Measurements from ENCODE around the gene SCN9A. TPM values are rescaled to one million over a fixed set of nuclear protein-coding genes. Genes with fewer than 3 reads are reported as not detected.

Gene SCN9A
- total RNA-seq, 1 experiment from 2014 or later = 0.21 TPM

- in situ Hi-C loops (cut with HindIII; ENCODE audit: low pct_unique_long_range_greater_than_20kb, low sequenced_read_pairs) = no loop called here
These were observed 77.8 kb downstream of the SCN9A start for GRCh38 chr2:166297951-166298350.

DNA sequence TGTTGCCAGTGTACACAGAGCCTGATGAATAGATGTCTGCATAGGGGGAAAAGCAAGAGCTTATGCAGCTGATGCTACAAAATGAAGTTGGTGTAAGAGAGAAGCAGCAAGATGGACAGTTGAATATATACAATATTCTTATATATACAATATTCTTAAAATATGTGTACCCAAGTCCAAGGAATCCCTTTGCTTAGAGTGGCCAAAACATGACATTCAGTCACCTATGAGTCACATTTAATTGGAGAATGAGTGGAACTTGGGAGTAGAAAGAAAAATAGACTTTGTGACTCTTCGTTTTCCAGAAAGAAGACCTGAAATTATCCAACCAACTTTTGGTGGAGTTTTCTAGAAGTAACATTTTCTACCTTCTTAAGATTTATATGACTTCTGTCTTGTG, 81.8 kb downstream of the SCN9A start:
- in situ Hi-C loops (cut with HindIII; ENCODE audit: low pct_unique_long_range_greater_than_20kb, low sequenced_read_pairs) = no loop called here
- DNase-seq (ENCODE audit: low read depth, low spot score) = no peak

More at GRCh38 chr2:166297951-166298350, 77.8 kb downstream of the SCN9A start:
- DNase-seq (ENCODE audit: low read depth, low spot score) = no peak

DNA sequence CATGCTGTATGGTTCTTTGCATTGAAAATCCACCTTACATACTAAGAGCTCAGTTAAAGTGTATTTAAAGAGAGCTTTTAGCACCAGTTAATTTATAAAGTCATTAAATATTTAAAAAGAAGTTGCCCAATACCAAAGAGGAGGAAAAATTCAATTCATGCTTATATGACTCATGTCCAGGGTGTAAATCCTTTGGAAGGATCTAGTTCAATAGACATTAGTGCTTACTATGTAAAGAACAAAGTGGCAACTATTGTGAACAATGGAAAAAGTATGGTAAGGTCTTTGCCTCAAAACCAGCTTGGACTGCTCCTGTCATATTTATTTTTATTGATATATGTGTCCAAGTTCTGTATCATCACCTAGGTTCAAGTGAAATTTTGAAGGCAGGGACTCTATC, 90.5 kb downstream of the SCN9A start:
- in situ Hi-C loops (cut with HindIII; ENCODE audit: low pct_unique_long_range_greater_than_20kb, low sequenced_read_pairs) = no loop called here

DNA sequence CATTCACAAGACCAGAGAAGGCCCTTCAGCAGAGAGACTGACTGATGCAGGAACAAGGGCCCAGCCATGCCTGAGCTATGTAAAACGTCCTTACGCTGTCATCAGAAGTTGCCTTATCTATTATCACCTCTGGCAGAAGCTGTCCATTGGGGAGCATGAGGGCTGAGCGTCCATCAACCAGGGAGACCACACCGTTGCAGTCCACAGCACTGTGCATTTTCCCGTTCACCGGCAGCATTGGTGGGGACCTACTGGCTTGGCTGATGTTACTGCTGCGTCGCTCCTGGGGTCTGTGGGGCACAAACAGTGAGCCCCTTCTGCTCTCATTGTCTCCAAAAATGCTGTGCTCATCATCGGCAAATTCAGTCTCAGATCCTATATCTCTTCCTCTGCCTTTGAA, 91.4 kb downstream of the SCN9A start:
- in situ Hi-C loops (cut with HindIII; ENCODE audit: low pct_unique_long_range_greater_than_20kb, low sequenced_read_pairs) = no loop called here
- no peak for DNase-seq (ENCODE audit: low read depth, low spot score)

More for the DNA sequence above, 90.5 kb downstream of the SCN9A start:
- DNase-seq (ENCODE audit: low read depth, low spot score) = no peak

GRCh38 chr2:166282154-166282553, 93.6 kb downstream of the SCN9A start:
- in situ Hi-C loops (cut with HindIII; ENCODE audit: low pct_unique_long_range_greater_than_20kb, low sequenced_read_pairs) = no loop called here
- no peak for DNase-seq (ENCODE audit: low read depth, low spot score)

DNA sequence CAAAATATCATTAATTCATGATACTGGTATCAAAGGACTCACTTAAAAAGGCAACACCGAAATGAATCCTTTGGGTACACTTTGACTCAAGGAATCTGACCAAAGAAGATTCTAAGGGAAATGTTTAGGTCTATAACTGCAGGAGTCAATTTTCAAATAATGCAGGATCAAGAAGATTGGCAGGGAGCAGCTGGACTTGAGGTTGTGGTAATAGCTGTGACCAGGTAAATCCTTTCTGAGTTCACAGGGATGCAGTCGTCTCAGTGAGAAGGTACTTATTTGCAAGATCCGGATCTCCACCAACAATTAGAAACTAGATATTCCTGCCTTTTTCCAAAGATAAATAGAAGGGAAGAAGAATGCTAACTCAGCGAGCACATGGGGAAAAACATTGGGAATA, 96.9 kb downstream of the SCN9A start:
- in situ Hi-C loops (cut with HindIII; ENCODE audit: low pct_unique_long_range_greater_than_20kb, low sequenced_read_pairs) = no loop called here
- no peak for DNase-seq (ENCODE audit: low read depth, low spot score)

GRCh38 chr2:166270376-166270775, 105.4 kb downstream of the SCN9A start:
- no peak for DNase-seq (ENCODE audit: low read depth, low spot score)
- in situ Hi-C loops (cut with HindIII; ENCODE audit: low pct_unique_long_range_greater_than_20kb, low sequenced_read_pairs) = no loop called here

DNA sequence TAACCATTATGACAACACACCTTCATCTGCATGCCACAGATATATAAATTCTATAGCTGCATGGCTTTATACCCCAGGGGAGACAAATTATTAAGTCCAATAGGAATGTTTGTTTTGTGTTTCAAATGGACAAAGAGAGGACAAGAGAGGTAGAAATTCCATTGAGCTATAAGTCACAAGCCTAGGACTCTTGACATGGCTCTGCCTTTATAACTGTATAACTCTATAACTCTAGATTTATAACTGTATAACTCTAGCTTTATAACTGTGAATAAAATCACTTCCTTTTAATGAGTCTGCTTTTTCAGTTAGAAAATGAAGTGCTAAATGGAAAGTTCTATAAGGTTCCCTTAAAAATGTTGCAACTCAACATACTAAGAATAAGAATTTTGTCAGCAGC, 106.4 kb downstream of the SCN9A start:
- in situ Hi-C loops (cut with HindIII; ENCODE audit: low pct_unique_long_range_greater_than_20kb, low sequenced_read_pairs) = no loop called here
- no peak for DNase-seq (ENCODE audit: low read depth, low spot score)

DNA sequence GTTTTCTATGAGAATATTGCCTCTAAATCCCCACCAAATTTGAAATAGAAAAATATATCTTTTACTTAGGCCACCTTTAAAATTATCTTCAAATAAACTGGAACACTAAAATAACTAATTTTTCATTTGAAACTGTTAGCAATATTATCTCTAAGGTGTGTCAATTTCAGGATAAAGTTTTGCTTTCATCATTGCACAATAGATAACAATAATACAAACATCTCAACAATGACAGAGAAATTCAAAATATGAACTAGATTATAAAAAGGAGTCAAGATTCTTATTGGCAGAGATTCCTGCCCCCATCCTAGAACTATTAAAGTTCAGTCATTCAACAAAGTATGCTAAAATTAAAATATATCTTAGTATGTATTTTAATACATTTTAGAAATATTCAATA, 117.9 kb downstream of the SCN9A start:
- DNase-seq (ENCODE audit: low read depth, low spot score) = no peak
- in situ Hi-C loops (cut with HindIII; ENCODE audit: low pct_unique_long_range_greater_than_20kb, low sequenced_read_pairs) = no loop called here

GRCh38 chr2:166256896-166257295, 118.8 kb downstream of the SCN9A start:
- in situ Hi-C loops (cut with HindIII; ENCODE audit: low pct_unique_long_range_greater_than_20kb, low sequenced_read_pairs) = no loop called here
- no peak for DNase-seq (ENCODE audit: low read depth, low spot score)

DNA sequence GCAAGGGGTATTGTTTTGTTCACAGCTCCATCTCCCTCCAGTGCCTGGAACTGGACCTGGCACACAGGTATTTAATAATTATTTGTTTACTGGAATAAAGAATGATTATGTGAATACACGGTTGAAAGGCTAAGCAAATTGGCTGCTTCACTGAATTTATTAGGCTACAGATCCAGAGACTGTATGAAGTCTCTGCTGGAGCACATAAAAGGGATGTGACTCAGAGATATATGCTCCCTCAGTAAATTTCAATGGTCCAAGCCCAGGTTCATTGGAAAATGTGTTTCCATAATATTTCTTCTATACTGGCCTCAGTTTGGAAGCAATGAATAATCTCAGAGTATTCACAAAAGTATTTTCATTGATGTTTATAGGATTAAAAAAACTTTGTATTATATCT, 126.4 kb downstream of the SCN9A start:
- DNase-seq (ENCODE audit: low read depth, low spot score) = no peak
- in situ Hi-C loops (cut with HindIII; ENCODE audit: low pct_unique_long_range_greater_than_20kb, low sequenced_read_pairs) = no loop called here

- in situ Hi-C loops (cut with HindIII; ENCODE audit: low pct_unique_long_range_greater_than_20kb, low sequenced_read_pairs) = no loop called here
These were observed 128.8 kb downstream of the SCN9A start for GRCh38 chr2:166246901-166247300.

GRCh38 chr2:166242309-166242708, 133.4 kb downstream of the SCN9A start:
- DNase-seq (ENCODE audit: low read depth, low spot score) = no peak
- in situ Hi-C loops (cut with HindIII; ENCODE audit: low pct_unique_long_range_greater_than_20kb, low sequenced_read_pairs) = no loop called here

More at GRCh38 chr2:166246901-166247300, 128.8 kb downstream of the SCN9A start:
- no peak for DNase-seq (ENCODE audit: low read depth, low spot score)

GRCh38 chr2:166240387-166241313, 135.1 kb downstream of the SCN9A start:
- DNase-seq (ENCODE audit: low read depth, low spot score) = no peak
- in situ Hi-C loops (cut with HindIII; ENCODE audit: low pct_unique_long_range_greater_than_20kb, low sequenced_read_pairs) = no loop called here

DNA sequence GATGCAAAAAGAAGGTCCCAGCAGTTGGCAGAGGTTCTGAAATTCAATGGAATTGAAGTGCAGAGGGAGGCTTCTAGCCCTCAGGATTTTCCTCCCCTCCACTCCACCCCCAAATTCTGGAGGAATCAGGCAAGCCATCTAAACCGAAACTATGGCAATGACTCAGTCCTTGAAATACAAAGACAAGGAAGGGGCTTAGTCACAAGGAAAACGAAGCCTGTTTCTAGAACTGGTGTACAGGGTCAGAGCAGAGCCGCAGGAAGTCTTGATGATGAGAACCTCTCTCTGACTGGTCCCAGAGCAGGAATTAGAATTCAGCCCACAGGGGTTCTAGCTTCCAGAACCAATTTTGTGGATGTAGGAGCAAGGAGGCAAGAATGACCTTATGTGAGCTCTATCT, 136.2 kb downstream of the SCN9A start:
- in situ Hi-C loops (cut with HindIII; ENCODE audit: low pct_unique_long_range_greater_than_20kb, low sequenced_read_pairs) = no loop called here
- DNase-seq (ENCODE audit: low read depth, low spot score) = no peak

- in situ Hi-C loops (cut with HindIII; ENCODE audit: low pct_unique_long_range_greater_than_20kb, low sequenced_read_pairs) = no loop called here
- DNase-seq (ENCODE audit: low read depth, low spot score) = no peak
These were observed 137.6 kb downstream of the SCN9A start for GRCh38 chr2:166238176-166238575.

GRCh38 chr2:166234112-166234846, 141.5 kb downstream of the SCN9A start:
- DNase-seq (ENCODE audit: low read depth, low spot score) = no peak

DNA sequence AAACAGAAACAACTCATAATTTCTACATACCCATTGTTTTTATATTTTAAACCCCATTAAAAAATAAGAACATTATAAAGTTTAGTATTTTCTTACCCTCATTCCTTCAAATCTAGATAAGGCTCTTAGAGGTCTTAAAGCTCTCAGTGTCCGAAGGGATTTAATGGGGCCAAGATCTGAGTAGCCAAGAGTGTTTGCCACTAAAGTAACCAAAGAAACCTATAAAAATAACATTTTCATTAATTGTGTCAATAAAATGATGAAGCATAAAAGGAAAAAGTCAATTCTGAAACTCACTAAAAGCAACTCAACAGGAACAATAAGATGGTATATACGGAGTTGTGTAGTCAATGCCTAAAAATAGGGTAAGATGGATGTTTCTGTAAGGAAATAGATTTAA, 142.5 kb downstream of the SCN9A start:
- in situ Hi-C loops (cut with HindIII; ENCODE audit: low pct_unique_long_range_greater_than_20kb, low sequenced_read_pairs) = no loop called here
- no peak for DNase-seq (ENCODE audit: low read depth, low spot score)

More at GRCh38 chr2:166234112-166234846, 141.5 kb downstream of the SCN9A start:
- in situ Hi-C loops (cut with HindIII; ENCODE audit: low pct_unique_long_range_greater_than_20kb, low sequenced_read_pairs) = no loop called here

GRCh38 chr2:166230724-166231070, 145.0 kb downstream of the SCN9A start:
- DNase-seq (ENCODE audit: low read depth, low spot score) = no peak
- in situ Hi-C loops (cut with HindIII; ENCODE audit: low pct_unique_long_range_greater_than_20kb, low sequenced_read_pairs) = no loop called here

Measured in SK-MEL-5 (cell line).